ENCODE measurements around the gene MAPKAPK5. TPM values are rescaled to one million over a fixed set of nuclear protein-coding genes. Genes with fewer than 3 reads are reported as not detected.
"Not testable (repeated sequence)": the region's sequence is repeated elsewhere in the genome, so short reads cannot be mapped to it uniquely, and the experiment has no call there.

Gene MAPKAPK5, protein sequence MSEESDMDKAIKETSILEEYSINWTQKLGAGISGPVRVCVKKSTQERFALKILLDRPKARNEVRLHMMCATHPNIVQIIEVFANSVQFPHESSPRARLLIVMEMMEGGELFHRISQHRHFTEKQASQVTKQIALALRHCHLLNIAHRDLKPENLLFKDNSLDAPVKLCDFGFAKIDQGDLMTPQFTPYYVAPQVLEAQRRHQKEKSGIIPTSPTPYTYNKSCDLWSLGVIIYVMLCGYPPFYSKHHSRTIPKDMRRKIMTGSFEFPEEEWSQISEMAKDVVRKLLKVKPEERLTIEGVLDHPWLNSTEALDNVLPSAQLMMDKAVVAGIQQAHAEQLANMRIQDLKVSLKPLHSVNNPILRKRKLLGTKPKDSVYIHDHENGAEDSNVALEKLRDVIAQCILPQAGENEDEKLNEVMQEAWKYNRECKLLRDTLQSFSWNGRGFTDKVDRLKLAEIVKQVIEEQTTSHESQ
- total RNA-seq, result 30.6 TPM

DNA sequence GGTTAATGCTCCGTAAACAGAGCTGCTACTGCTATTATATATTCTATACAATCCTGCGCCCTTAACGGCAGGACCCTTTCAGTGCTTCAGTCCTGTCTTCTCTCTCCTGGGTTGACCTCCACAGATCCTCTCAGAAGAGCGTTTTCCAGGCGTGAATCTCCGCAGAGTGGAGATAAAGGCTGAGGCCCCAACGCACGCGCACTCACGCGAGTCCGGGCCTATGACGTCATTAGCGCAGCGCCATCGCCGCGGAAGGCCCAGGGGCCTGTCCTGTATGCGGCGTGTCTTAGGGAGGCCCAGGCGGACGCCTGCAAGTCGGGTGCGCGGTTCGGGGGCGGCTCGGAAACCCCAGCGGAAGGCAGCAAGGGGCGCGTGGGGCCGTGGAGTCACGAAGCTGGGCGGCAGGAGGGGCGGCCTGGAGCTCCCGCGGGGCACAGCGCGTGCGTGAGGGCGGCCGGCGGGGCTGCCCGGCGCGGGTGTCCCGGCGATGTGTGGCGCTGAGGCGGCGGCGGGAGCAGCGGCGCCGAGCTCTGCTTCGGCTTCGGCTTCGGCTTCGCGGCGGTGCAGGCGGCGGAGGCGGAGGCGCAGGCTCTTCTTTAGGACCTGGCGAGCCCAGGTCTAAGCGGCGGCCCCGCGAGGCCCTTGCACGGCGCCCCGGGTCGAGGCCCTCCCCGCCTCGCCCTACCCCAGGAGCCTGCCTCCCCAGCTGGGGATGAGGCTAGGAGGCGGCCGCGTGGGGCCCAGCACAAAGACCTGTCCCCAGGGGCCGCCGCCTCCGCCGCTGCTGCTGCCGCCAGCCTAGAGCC lies at the start of gene MAPKAPK5:
Gene MAPKAPK5, plus strand, starts transcription at position 479 of the 806 bp plus-strand sequence. CDS start 506 bp downstream, outside the sequence.
- peak; percentile 89 for DNase-seq

DNA sequence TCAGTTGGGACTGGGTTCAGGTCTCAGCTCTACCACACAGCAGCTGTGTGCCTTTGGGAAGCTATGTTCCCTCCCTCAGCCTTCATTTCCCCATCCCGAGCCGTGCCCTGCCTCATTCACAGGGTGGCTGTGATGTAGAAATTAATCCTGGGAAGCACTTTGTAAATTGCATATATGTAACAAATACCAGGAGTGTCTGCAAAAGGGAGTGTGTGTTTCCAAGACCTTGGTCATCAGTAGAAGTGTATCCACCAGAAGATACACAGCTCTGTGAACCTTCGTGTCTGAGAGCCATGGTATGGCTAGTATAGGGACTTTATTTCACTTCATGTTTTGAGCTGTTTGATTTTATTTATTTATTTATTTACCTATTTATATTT lies 49.2 kb upstream of the MAPKAPK5 start:
- no peak for DNase-seq

DNA sequence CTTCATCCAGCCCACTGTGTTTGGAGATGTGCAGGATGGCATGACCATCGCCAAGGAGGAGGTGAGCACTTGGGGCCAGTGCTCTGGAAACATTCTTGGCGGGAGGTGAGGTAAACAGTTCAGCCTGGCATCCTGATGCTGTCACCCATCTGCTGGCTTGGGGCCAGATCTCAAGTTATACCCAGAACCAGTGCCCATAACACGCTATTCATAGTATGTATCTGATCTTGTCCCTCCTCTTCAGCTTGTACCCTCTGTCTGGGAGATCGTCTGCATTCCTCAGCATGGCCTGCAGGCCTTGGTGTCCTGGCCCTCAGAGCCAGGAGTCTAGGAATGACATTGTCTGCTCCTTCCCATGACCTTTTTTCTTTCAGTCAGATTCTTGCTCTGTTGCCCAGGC lies 43.8 kb upstream of the MAPKAPK5 start:
- DNase-seq, result no peak

DNA sequence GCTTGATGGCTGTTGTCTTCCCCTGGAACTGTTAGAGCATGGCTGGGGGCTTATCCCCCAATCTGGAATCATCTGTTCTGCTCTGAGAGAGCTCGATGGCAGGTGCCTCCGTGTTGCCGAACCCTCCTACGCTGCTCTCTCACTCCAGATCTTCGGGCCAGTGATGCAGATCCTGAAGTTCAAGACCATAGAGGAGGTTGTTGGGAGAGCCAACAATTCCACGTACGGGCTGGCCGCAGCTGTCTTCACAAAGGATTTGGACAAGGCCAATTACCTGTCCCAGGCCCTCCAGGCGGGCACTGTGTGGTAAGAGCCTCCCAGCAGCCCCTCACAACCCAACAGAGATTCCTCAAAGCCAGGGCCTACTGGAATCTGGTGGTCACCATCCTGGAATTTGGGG lies 42.3 kb upstream of the MAPKAPK5 start:
- DNase-seq, result no peak

DNA sequence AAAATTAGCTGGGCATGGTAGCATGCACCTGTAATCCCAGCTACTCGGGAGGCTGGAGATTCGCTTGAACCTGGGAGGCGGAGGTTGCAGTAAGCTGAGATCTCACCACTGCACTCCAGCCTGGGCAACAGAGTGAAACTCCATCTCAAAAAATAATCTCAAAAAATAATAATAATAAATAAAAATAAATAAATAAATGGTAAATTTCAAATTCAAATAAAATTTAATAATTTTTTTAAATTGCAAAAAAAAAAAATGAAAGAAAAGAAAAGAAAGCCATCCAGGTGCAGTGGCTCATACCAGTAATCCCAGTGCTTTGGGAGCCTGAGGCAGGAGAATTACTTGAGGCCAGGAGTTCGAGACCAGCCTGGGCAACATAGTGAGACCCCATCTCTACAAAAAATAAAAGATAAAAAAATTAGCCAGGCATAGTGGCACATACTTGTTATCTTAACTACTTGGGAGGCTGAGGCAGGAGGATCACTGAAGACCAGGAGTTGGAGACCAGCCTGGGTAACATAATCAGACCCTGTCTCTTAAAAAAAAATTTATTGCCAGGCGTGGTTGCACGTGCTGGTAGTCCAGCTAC lies 38.9 kb upstream of the MAPKAPK5 start:
- DNase-seq, result no peak

DNA sequence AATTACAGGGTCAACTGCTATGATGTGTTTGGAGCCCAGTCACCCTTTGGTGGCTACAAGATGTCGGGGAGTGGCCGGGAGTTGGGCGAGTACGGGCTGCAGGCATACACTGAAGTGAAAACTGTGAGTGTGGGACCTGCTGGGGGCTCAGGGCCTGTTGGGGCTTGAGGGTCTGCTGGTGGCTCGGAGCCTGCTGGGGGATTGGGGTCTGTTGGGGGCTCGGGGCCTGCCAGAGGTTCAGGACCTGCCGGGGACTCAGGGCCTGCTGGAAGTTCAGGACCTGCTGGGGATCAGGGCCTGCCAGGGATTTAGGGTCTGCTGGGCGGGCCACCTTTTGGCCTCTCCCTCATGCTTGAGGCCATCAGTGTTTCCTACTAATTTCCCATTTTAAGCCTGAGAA lies 38.2 kb upstream of the MAPKAPK5 start:
- no peak for DNase-seq

DNA sequence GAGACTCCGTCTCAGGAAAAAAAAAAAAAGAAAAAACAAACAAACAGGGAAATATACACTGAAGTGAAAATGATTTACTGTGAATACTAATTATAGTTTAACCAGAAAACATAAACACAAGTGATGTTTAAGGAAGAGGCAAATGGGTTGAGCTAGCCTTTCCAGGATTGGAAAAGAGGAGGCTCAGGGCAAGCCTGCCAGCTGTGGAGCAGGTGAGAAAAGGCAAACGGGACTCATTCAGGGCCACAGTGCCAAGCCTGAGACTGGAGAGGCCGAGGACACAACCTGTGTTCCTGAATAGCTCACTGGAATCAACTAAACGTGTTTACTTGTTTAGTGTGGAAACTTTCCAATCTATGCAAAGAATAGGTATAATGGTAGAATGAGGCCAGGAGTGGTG lies 35.7 kb upstream of the MAPKAPK5 start:
- no peak for DNase-seq

DNA sequence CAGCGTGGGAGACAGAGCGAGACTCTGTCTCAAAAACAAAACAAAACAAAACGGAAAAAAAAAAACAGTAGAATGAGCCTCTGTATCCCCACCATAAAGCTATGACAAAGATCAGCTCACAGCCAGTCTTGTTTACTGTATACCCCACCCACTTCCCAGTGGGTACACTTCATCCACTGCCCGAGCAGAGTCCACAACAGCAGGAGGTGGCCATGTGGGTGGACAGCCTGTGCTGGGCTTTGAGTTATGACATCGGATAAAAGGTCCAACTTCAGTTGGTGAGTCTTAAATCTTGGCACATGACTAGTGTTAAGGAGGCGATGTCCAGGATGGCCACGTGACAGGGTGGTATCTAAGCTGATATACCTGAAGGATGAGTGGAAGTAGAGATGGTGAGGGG lies 34.8 kb upstream of the MAPKAPK5 start:
- no peak for DNase-seq

DNA sequence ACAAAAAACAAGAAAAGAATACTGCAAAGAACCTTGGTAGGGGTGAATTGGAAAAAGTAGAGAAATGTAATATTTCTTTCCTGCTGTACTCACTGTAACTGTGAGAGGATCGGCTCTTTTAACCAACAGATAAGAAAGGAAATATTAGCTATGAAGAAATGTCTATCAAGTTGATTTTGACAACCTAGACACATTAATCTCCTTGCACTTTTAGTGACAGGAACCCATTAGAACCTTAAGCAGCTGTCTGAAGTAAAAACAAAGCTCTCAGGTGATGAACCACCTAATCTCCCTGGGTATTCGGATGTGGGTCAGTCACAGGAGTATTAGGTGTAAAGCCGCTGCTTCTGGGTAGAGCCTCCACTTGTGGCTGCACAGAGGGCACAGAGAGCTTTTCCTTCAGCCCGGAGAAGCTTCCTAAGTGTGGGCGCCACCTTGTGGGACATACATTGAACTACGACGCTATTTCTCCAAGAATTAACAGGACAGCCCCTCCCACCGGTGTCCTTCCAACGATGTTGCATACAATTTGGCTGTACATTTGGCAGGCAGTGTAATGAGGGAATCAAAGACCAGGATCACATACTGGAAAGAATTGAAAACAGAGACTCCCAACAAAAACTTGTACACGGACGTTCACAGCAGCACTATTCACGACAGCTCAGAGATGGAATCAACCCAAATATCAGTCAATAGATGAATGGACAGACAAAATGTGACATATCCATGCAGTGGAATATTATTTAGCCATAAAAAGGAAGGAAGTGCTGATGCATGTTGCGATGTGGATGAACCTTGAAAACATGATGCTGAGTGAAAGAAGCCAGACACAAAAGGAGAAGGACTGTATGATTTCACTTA lies 28.9 kb upstream of the MAPKAPK5 start:
- peak; percentile 64 for DNase-seq

DNA sequence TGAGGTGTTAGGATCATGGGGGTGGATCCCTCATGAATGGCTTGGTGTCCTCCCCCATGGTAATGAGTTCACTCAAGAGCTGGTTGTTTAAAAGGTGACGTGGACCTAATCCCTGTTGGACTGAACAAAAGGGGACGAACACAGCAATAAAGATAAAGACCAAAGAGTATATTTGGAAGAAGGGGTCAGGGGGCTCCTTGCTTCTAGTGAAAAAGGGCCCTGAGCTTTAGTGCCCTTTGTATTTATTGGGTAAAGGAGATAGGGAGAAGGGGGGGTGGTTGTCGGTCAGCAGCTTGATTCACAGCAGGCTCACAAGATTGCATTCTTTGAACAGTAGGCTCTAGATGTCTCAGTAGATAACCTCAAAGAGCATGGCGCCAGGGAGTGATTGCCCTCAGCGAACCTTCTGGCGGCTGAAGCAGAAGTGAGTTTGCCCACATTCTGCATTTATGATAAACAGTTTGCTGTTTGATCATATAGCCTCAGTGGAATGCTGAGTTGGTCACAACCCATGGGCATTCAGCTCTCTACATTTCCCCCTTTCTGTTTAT lies 25.9 kb upstream of the MAPKAPK5 start:
- DNase-seq, result no peak

DNA sequence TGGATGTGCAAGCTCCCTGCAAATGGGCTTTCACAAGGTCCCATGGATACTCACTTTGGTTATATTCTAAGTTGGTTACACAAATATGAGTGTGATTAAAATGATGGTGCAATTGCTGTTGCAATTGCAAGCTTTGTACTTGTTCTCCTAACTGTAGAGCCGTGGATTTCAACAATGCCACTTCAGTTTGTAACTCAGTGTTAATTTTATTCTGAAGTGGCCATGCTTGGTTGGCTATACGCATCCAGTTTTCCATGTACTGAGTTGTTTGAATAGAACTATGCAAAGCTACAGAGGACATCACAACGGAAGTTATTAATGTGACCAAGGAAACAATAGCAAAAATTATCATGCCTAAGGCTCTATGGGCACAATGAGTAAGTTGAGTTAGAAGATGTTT lies 25.1 kb upstream of the MAPKAPK5 start:
- DNase-seq, result not testable (repeated sequence)

DNA sequence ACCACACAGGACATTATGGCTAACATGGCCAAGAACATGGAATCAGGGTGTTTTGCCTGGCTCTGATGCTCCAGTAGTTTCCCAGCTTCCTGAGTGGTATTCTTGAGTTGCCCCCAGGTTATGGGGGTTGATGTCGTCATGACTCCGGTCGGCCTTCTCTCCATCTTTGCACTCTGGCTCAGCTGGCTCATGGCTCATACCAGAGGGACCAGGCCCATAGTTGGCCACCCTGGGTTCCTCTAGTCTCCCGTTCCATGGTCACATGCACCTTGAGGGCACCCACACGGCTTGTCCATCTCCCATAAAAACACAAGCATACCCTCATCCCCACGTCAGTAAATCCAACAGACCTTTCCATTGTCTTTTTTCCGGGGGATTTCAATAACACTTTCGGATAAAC lies 23.7 kb upstream of the MAPKAPK5 start:
- DNase-seq, result no peak

DNA sequence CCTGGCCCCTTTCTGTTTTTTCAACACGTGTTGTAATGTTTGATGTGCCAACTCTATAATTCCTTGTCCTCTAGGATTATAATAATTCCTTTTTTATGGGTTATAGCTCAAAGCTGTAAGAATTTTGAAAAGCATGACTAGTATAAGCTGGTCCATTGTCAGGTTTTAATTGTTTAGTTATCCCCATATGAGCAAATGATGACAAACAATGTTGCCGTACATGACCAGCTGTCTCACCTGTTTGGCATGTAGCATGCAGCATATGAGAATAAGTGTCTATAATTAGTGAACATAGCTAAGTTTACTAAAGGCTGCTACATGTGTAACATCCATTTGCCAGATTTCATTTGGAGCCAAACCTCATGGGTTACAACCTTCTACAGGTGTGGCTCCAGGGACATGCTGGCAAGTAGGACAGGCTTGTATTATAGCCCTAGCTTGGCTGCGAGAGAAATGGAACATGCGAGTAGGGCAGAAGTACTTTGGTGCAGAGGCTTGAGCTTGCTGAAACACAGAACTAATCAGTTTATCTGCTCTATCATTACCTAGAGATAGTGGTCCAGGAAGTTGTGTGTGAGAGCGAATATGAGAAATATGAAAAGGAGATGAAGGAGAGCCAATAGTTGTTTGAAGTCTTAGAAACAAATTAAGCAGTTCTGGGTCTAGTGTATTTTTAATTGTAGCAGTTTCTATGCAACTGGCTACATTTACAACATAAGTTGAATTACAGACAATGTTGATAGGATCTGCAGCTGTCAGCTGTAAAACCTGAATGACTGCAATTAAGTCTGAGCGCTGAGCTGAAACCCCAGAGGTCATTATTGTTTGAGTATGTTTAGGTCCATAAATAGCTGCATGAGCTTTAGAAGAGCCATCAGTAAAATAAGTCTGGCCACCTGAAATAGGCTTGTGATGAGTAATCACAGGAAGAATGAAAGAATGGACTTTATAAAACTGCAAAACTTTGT lies 22.6 kb upstream of the MAPKAPK5 start:
- DNase-seq, result no peak

DNA sequence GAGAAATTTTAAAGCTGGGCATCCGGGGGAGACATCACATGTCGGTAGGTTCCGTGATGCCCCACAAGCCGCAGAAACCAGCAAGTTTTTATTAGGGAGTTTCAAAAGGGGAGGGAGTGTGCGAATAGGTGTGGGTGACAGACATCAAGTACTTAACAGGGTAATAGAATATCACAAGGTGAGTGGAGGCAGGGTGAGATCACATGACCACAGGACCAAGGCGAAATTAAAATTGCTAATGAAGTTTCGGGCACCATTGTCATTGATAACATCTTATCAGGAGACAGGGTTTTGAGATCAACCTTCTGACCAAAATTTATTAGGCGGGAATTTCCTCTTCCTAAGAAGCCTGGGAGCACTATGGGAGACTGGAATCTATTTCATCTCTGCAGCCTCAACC lies 21.2 kb upstream of the MAPKAPK5 start:
- not testable (repeated sequence) for DNase-seq

DNA sequence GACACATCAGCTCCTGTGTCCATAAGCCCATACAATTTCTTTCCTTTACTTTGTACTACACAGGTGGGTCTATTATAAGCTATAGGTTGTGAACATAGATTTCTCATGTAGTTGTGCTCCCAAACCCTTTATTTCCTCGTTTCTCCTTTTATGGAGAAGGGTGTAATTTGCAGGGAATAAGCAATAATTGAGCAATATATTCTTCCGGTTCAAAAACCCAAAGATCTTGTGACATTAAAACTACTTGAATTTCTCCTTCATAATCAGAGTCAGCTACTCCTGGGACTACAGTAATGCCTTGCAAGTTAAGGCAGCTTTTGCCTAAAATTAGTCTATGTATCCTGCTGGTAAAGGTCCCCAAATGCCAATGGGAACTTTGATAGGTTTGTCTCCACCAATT lies 19.1 kb upstream of the MAPKAPK5 start:
- no peak for DNase-seq

DNA sequence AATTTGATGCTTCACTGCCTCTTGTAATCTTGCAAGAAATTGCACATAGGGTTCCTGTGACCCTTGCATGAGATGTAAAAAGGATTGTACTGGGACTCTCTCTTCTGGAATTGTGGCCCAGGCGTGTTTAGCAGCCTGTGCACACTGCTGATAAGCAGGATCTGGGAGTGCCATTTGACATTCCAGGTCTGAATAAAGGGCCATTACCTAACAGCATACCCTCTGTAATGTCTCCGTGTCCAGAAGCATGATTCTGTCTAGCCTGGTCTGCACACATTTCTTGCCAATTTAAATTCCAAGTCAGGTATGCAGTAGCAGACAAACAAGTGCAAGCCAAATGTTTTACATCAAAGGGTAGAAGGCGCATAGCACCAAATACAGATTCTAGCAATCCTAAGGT lies 18.1 kb upstream of the MAPKAPK5 start:
- DNase-seq, result no peak

DNA sequence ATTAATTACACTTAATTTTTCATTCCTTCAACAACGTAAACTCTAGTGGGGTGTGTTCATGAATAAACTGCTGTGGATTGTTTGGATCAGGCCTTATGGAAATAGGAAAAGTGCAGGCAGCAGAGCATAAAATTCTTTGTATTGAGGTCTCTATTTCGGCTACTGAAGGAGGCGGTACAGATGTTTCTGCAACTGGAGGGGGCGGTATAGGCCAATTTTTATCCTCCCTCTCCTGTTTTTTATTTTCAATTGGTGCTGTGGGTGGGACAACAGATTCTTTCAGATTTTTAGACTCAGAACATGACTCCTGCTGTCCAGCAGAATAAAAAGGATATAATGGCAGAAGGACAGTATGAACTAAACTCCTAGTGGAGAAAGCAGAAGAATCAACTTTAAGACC lies 17.7 kb upstream of the MAPKAPK5 start:
- not testable (repeated sequence) for DNase-seq

DNA sequence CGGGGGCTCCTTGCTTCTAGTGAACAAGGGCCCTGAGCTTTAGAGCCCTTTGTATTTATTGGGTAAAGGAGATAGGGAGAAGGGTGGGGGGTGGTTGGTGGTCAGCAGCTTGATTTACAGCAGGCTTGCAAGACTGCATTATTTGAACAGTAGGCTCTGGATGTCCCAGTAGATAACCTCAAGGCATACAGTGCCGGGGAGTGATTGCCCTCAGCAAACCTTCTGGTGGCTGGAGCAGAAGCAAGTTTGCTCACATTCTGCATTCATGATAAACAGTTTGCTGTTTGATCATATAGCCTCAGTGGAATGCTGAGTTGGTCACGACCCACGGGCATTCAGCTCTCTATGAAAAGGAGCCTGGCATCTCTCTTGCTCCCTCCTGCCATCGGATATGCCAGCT lies 16.5 kb upstream of the MAPKAPK5 start:
- DNase-seq, result no peak

DNA sequence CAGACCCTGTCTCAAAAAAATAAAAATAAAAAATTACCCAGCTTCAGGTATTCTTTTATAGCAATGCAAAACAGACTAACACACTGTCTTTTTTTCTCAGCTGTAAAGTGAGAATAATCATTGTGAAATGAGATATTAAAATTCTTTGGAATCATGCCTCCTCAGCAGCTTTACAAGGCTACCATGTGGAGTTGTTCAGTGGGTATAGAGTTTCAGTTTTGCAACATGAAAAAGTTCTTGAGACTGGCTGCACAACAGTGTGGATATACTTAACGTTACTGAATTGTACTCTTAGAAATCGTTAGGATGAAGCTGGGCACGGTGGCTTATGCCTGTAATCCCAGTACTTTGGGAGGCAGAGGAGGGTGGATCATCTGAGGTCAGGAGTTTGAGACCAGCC lies 15.7 kb upstream of the MAPKAPK5 start:
- DNase-seq, result no peak

DNA sequence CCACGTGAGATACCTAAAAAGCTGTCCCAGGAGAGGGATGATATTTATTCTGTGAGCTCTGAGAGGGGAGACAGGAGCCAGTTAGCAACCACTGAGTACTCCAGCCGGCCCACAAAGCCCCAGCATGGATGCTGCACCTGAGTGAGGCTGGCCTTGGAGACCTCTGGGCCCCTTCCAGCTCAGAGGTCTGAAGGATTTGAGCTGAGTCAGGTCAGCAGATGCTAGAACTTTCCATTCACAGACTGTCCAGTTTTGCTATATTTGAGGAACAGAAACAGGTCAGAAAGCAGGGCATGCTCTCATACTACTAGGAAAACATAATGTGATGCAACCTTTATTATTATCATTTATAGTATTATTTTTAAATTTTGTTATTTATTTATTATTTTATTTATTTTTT lies 15.0 kb upstream of the MAPKAPK5 start:
- no peak for DNase-seq

DNA sequence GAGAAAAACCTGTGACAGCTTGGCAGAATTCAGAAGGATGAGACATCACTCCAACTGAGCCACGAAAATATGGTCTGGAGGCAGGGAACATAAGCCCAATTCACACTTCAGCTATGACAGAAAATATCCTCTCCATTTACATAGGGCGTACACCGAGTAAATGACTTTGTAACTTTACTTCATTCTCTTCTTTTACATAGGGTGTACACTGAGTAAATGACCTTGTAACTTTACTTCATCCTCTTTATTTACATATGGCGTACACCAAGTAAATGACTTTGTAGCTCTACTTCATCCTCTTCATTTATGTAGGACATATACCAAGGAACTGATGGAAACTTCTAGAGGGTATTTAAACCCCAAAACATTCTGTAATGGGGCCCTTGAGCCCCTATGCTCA lies 14.1 kb upstream of the MAPKAPK5 start:
- DNase-seq, result no peak
